Ramos (cell line): ENCODE results near the gene ANXA6.

Source experiments
- in situ Hi-C: fragments of 300-500 bp; cut with MboI; formaldehyde crosslinking; loops from one replicate; pipeline ENCODE4 v1.14.3; 2022; ENCODE audit warnings: low sequenced_read_pairs; ENCODE audit not compliant: unreplicated experiment

The ANXA6 gene

DNA sequence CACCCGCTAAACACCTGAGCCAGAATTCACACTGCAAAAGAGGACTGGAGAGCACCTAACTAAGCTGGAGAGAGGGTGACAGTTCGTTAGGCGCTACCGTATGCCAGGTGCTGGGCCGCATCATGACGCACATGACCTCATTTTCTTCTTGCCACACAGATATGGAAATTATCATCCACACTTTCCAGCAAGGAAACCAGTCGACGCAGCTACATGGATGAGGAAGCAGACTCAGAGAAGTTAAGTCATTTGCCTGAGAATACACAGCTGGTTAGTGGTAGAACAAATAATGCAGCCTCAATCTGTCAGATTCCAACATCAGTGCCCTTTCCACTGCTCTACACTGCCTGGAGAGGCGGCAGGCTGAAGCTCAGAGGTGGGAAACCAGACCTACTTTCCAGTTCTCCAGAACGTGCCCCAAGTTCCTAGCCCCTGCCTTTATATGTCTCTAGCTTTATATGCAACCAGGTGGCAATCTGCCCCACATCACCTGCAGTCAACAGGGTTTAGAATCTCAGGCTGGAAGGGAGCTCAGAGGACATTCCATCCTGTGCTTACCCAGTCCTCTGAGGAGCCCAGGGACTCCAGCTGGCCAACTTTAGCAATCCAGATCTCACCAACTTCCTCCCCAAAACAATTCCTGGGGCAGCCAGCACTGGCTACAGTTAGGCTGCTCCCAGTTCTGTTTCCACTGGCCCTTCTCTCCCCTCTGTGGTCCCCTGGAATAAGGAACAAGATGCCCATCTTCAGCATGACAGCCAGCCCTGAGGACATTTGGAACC lies 85.5 kb downstream of the ANXA6 start:
- in situ Hi-C loops = no loop called here

DNA sequence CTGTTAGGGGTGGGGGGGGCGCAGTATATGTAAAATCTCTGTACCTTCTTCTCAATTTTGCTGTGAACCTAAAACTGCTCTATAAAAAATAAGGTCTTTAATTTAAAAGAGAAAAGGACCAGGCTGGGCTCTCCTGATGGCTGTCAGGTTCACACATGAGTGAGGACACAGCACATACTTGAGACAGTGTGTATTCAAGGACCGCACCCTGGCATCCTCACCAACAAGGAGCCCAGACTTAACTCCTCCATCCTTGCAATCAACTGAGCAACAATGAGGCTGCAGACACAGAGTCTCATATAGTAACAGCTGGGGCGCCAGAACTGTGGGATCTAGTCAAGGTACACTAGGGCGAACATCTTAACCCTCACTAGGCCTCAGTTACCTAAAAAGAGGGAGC lies 86.6 kb downstream of the ANXA6 start:
- in situ Hi-C loops = no loop called here

DNA sequence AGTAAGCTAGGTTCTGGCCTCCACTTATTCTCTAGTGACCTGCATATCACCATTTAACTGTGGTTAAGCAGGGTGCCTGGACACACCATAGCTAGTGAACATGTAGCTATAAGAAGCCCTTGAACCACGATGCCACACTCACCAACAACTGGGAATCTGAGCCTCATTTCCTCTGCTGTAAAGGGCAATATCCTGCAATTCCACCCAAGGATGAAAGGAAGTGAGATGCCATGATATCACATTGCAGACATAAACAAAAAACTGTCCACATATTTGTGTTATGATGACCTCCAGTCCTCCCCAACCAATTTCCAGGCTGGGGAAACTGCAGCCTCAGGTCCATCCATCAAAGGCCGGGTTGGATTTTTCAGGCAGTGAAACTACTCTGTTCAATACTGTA lies 87.1 kb downstream of the ANXA6 start:
- in situ Hi-C loops = no loop called here

DNA sequence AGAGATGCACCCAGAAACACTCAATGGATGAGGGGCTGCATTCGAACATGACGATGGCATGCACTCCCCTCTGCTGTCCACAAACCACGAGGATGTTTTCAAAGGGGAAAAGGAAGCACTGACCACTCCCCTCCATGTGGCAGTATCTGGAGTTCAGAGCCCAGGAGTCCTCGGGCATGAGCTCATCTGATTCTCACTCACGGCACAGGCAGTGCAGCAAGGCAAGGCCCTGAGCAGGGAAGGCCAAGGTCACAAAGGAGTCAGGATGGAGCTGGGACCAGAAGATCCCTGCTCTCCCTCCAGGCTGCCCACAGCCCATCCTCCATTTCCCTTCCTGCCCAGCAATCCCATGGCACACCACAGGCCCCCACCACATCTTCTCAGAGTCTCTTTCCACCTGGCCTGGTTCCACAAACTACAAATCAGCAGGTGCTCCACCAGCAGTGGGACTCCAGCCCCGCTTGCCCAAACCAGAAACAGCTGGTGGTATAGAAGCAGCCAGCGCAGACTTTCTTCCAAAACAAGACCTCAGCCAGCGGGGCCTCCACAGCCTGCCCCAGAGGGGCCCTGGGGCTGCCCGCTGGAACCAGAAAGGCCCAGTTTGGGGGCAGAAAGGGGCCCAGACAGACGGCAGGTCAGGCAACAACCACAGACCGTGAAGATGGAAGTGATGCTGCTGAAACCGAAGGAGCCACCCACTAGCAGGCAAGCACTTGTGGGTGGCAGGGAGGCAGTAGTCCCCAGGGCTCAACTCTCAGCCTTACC lies 89.0 kb downstream of the ANXA6 start:
- in situ Hi-C loops = no loop called here

DNA sequence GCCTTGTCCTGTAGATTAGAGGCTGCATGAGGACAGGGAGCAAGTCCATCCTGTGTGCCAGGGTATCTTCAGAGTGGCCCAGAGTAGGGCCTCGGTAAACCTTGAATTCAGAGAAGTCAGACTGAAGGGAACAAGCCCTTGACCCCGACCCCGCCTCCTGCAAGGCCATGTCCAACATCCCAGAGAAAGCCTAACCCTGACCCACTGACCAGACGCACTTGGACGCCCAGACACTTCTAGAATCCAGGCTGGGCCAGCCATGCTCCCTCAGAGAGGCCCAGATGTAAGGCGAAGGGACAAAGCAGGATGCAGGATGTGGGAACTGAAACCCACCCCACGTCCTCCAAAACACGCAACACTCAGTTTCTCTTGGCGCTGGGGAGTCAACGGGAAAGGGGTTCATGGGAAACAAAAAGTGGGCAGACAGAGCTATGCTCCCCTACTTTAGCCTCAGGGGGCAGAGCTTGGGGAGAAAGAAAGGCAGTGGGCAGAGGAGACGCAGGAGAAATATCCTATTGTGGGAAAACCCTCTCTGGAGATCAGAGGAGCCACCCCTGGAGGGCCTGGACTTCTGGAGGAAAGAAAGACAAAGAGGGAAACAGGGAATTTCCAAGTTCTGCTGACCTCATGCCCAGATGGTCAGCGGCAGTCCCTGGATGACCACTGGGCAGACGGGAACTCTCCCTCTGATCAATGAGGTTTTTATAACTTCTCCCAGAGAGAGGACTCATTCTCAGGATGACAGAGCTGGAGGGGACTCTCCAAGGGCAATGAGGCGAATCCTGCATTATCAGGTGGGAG lies 89.7 kb downstream of the ANXA6 start:
- in situ Hi-C loops = no loop called here

DNA sequence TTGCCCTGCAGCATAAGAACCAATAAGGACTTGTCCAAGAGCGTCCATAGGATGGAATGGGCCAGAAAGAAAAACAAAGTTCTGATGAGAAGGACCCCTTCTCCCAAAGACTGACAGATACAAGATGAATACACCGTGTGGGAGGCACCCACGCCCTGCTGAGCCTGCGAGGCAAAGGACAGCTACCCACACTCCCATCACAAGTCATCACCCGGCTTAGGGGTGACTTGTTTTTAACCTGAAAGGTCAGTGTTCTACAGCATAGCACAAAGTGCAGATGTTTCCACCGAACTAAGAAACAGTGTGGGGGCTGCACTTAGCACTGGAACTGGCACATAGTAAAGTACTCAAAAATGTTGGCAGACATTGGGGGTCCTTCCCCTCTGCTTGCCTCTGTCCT lies 90.7 kb downstream of the ANXA6 start:
- in situ Hi-C loops = no loop called here

DNA sequence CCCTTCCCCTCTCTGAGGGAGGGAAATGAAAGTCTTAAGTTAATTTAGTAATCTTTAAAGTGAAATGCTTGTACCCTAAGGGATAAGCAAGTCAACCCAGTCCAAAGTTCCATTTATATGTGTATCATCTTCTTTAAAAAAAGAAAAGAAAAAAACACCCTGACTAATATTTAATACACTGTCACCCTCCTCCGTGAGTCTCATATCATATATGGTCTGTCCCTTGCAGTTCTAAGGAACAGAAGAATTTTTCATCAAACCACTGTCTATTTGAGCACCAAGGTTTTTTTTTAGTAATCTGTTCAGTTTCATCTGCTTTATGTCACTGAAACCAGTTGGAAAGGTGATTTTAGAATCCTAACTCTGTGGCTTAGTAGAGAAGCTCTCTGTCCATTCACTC lies 92.0 kb downstream of the ANXA6 start:
- in situ Hi-C loops = no loop called here

DNA sequence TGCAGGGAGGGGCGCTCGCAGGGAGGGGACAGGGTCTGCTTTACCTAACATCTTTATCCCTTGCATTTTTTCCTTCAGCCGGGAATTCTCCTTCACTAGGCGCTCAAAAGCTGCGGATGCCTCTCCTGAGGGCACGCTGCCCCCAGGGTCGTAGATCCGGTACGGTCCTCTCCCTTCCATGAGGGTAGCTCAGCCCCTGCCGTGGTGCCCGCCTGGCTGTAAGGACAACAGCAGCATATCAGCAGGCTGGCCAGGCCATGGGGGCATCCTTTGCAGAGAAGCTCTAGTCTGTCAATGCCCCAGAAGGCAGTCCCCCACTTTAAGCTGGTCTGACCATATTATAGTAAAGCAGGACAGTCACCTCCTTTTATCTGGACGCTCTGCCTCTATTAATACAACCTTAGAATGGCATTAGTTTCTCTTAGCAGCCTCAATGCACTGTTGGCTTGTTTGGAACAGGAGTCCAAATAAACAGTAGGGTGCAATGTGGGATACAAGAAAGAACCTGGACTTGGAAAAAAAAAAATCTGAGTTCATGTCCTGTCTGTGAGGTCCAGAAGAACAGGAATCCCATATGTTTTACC lies 92.6 kb downstream of the ANXA6 start:
- in situ Hi-C loops = no loop called here

DNA sequence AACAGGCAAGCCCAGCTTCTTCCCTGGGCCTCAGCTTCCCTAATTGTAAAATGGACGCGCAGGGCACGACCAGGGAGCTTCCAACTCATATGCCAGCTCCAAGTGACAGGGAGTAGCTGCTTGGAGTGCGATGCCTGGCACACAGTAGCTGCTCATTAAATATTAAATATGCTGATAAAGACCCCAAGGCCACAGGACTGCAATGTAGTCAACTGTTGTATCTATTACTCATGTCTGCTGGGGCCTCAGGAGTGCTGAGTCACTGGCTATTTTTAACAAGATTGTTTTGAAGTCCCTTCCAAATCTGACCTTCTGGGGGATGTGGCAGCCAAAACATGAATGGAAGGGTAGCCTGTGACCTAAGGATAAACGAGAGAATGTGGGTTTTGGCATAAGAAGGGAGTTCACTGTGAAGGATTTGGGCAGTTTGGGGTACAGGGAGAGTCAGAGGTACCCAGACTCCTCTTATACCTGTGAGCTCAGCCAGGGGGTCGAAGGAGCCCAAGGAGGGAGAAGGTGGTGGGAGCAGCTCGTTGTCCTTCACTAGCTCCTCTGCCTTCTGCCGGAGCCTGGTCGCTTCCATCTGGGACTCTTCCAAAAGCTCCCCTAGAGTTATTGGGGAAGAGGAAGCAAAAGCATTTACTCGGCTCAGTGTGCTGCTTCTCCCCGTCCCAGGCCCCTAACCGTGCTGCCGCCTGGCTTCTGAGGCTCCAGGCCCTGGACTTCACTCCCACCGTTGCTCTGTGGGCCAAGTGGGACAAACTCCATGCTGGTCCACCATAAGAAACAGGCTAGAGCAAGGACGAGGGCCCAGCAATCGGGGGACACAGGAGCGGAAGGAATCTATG lies 94.2 kb downstream of the ANXA6 start:
- in situ Hi-C loops = no loop called here

DNA sequence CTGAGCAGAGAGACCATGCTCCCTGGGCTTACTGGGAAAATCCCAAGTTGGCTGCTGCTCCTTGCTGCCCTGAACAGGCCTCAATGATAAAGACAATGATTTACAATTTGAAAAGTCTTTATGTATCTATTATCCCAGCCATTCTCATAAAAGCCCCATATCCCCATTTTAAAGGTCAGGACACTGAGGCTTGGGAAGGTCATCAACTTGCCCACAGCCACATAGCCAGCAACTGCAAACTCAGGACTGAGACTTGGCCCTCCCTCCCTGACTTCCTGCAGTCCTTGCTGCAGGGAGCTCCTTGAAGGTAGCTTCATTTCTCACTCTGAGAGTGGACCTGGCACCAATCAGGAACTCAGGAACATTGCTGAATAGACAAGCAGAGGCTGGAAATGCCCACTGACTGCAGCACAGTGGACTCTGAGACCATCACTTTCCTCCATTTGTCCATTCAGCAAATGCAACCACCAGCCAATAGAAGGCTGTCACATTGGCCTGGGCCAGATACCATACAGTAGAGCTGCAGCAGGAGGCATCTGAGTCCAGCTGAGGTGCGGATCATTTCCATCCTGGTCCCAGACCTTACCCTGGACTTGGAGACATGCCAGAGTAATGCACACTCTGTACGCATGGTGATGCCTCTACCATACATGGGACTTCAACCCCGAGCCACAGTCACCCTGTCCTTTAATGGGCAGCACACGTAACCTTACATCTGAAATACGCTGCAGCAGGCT lies 95.0 kb downstream of the ANXA6 start:
- in situ Hi-C loops = no loop called here

DNA sequence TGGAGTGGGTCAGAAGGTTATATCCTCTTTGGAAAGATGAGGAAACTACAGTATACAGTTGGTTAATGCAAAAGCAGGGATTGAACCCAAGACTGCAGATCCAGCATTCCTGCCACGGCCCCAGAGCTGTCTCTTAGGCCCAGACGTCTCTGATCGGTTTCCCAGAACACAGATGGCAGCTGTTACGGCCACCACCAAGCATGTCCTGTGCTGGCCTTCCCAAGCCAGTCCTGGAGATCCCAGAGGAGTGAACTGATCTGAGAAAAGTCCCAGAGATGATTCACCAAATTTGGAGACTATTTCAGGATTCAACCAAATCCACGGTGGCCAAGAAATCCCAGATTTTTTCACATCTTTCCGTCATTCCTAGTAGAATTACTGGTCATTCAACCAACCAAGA lies 96.8 kb downstream of the ANXA6 start:
- in situ Hi-C loops = no loop called here

DNA sequence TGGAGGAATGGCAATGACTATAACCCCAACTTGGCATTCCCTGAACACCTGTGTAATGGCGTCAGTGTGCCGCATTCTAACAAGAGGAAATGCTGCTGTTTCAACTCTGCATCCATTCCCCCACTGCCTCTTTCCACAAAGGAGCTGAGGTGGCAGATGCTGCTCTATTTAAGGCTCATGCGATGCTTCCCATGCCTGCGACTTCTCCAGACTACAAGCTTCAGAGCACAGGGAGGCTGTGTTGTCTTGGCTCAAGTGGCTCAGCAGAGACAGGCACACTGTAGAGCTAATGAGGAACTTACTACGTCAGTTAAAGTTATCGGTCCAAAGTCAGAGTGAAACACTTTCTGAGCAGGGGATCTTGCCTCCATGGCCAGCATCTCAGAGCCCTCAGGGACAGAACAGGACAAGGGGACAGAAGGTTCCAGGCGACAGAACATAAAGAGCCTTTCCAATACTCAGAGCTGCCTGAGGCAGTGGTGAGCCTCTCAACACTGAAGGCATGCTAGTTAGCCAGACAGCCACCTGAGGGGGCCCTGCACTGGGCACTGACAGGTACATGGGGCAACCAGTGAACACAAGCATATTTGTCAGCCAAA lies 98.6 kb downstream of the ANXA6 start:
- in situ Hi-C loops = no loop called here

DNA sequence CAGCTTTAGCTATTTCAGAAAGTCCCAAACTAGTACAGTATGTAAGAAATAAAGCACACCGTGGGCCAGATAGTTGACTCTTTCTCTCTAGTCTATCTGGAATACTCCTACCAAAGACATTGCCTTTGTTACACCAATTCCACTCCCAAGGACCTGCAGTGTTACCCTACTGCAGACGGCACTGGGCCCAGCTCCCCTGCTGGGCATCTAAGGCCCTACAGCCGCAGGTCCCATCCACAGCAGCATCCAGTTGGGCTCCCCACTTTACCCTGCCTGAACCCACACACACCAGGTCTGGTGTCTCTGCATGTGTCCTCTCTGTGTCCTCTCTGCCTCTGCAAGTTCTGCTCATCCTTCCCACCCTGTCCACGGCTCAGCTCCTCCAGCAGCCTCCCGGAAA lies 99.3 kb downstream of the ANXA6 start:
- in situ Hi-C loops = no loop called here

DNA sequence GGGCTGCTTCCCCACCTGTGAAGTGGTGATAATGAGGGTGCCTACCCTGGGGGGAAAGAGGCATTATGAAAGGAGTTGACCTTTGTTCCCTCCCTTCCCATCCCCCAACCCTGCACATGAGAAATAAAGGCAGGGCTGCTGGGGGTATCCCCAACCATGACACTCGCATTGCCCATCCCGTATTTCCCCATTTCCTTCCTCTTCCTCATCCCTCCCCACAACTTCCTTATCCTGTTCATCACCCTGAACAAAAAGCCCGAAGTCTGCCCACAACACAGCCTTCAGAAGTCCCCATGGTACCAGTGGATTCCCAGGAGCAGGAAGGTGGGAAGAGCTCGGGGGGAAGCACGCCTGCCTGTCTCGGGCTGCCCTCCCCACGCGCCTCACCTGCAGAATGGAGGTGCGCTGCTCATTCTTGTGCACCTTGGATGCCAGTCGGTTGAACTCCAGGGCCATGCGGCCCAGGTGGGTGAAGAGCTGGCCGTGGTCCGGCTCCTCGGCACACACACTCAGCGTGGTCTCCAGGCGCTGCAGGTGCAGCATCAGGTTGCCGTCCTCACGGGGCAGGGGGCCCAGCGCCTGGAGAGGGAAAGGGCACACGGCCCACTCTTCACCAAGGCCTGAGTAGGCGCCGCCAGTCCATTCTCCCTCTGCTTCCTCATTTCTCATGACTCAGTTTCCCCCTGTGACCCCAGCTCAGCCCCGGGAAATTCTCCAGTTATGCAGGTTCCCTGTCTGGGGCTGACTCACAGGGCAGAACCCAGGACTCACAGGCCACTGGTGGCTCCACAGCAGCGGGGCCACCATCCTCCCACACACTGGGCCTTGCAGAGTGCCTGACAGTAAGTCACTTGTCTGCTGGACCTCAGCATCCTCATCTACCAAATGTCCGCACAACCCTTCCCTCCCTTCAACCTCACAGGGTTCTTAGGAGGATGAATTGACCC lies 100.9 kb downstream of the ANXA6 start:
- in situ Hi-C loops = no loop called here

DNA sequence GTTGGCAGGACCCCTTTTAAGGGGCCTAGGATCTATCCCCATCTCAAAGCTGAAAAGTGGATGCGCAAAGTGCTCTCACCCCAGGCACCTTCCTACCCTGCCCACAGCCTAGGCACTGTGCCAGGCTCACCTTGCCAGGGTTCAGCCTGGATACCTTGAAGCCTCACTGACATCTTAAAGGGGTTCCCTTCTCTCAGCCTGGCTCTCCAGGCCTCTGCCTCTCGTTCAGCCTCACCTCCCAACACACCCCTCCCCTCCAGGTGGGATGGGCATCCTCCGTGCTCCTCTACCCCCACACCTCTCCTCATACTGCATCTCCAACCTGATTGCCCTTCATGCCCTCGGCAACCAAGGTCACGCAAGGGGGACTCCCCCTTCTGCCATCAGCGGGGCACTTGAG lies 102.2 kb downstream of the ANXA6 start:
- in situ Hi-C loops = no loop called here

DNA sequence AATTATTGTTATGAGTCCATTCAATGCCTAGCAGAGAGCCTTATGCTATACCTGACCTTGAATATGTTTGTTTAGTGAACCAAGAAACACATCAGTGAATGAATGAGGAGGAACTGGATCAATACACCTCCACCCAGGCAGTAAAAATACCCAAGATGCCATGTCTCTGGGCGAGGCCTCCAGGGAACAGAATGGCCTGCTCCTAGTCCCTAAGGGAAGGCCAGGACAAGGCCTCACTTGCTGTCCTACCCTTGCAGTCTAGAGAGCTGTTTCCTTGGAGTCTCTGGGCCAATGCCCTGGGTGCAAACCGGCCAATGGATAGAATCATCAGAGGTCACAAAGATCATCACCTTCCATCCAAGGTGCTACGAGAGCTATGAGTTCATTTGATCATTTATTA lies 102.9 kb downstream of the ANXA6 start:
- in situ Hi-C loops = loop anchor here (5.0 kb wide), 1 partner anchor 63 kb away; no protein-coding TSS in a partner anchor

DNA sequence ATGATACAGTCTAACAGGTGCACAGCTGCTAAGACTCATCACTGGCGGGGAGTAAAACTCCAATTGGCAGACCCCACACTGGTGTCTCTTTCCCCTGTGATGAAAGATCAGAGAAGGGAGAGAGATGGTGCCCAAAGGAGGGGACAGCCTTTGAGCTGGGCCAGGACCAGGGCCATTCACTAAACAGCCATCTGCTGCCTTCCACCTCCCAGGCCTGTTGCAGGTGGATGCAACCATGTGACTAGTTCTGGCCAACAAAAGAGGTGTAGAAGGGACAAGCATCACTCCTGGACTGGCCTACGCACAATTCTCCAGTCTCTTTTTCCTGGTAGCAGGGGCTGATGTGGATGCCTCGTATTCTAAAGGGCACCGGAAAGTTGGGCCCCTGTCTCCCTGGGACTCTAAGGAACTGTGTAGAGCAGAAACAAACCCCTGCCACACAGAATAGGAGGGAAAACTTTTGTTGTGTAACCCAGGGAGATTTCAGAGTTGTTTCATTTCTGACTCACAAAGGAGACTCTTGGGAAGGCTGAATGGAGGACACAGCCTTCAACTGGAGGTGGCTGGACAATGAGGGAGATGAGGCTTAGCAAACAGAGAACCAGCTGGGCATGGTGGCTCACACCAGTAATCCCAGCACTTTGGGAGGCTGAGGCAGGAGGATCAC lies 103.7 kb downstream of the ANXA6 start:
- in situ Hi-C loops = loop anchor here (5.0 kb wide), 1 partner anchor 63 kb away; no protein-coding TSS in a partner anchor
